Neural cell (in vitro differentiated cells): ENCODE measurements around the gene ERP27. TPM values are rescaled to one million over a fixed set of nuclear protein-coding genes. Genes with fewer than 3 reads are reported as not detected.

Source experiments
- H2AFZ ChIP-seq: fragments of 200-600, 300-800 bp; sonication (generic), shearing (Covaris generic); 2 replicates; pipeline ENCODE4 v1.6.0; 2014; ENCODE audit warnings: low read depth, mild to moderate bottlenecking, antibody characterized with exemption, low read length, moderate library complexity
- H3F3A ChIP-seq: fragments of 200-600 bp; shearing (Covaris generic); 2 replicates; pipeline ENCODE4 v1.6.1; 2016; ENCODE audit warnings: mild to moderate bottlenecking, moderate library complexity, mixed read lengths, antibody characterized with exemption, low read length; ENCODE audit not compliant: insufficient read depth, poor library complexity, severe bottlenecking
- H3K27ac ChIP-seq: fragments of 200-600, 300-800 bp; sonication (generic), shearing (Covaris generic); 2 replicates; pipeline ENCODE4 v1.5.1; 2014; ENCODE audit warnings: mild to moderate bottlenecking, low read length, moderate library complexity
- H3K27me3 ChIP-seq: fragments of 300-800, 200-600 bp; sonication (generic), shearing (Covaris generic); 2 replicates; pipeline ENCODE4 v1.6.0; 2014; ENCODE audit warnings: mild to moderate bottlenecking, low read depth, low read length, moderate library complexity; ENCODE audit not compliant: insufficient read depth
- H3K36me3 ChIP-seq: fragments of 300-800, 200-600 bp; sonication (generic), shearing (Covaris generic); 2 replicates; pipeline ENCODE4 v1.5.1; 2014; ENCODE audit warnings: mild to moderate bottlenecking, antibody characterized with exemption, low read length, moderate library complexity; ENCODE audit not compliant: insufficient read depth
- H3K4me2 ChIP-seq: fragments of 300-800, 200-600 bp; sonication (generic), shearing (Covaris generic); 2 replicates; pipeline ENCODE4 v1.6.0; 2014; ENCODE audit warnings: mild to moderate bottlenecking, low read length
- H3K4me3 ChIP-seq: fragments of 300-800, 200-600 bp; sonication (generic), shearing (Covaris generic); 2 replicates; pipeline ENCODE4 v1.5.1; 2014; ENCODE audit warnings: mild to moderate bottlenecking, low read length, moderate library complexity
- H3K79me2 ChIP-seq: fragments of 200-600 bp; shearing (Covaris generic); replicated peaks from 2 replicates; pipeline ENCODE4 v1.6.0; 2014; ENCODE audit warnings: mild to moderate bottlenecking, low read length, moderate library complexity; ENCODE audit not compliant: insufficient read depth
- H3K9ac ChIP-seq: fragments of 300-800, 200-600 bp; sonication (generic), shearing (Covaris generic); 2 replicates; pipeline ENCODE4 v1.6.1; 2016; ENCODE audit warnings: mild to moderate bottlenecking, low read length, mixed read lengths
- H3K9me2 ChIP-seq: fragments of 200-600 bp; shearing (Covaris generic); 2 replicates; pipeline ENCODE4 v1.6.1; 2016; ENCODE audit warnings: mild to moderate bottlenecking, low read length, mixed read lengths; ENCODE audit not compliant: insufficient read depth
- H3K9me3 ChIP-seq: fragments of 200-600, 300-800 bp; sonication (generic), shearing (Covaris generic); 2 replicates; pipeline ENCODE4 v1.6.1; 2016; ENCODE audit warnings: mild to moderate bottlenecking, mixed run types, low read length, moderate library complexity, mixed read lengths
- H4K20me1 ChIP-seq: fragments of 200-600 bp; shearing (Covaris generic); 2 replicates; pipeline ENCODE4 v1.6.1; 2016; ENCODE audit warnings: mild to moderate bottlenecking, mixed run types; ENCODE audit not compliant: insufficient read depth
- EP300 ChIP-seq: fragments of 450-650 bp; conservative IDR thresholded peaks from 2 replicates; pipeline ENCODE4 v1.6.1; 2014; ENCODE audit warnings: antibody characterized with exemption, mild to moderate bottlenecking, moderate library complexity; ENCODE audit not compliant: poor library complexity, severe bottlenecking
- EZH2 ChIP-seq: fragments of 200-600, 300-800 bp; shearing (Covaris generic), sonication (generic); IDR thresholded peaks from 2 replicates; pipeline ENCODE4 v1.6.1; 2014; ENCODE audit warnings: antibody characterized with exemption, low read length, borderline replicate concordance, mild to moderate bottlenecking; ENCODE audit not compliant: insufficient read depth, poor library complexity, severe bottlenecking
- MXI1 ChIP-seq: fragments of 450-650 bp; conservative IDR thresholded peaks from 2 replicates; pipeline ENCODE4 v1.6.1; 2014; ENCODE audit warnings: antibody characterized with exemption, mild to moderate bottlenecking; ENCODE audit not compliant: poor library complexity, severe bottlenecking
- POLR2AphosphoS5 ChIP-seq: IDR thresholded peaks from 2 replicates; pipeline ENCODE4 v1.6.1; 2012
- RAD21 ChIP-seq: fragments of 450-650 bp; conservative IDR thresholded peaks from 2 replicates; pipeline ENCODE4 v1.6.1; 2014; ENCODE audit warnings: antibody characterized with exemption, mild to moderate bottlenecking, moderate library complexity
- SMC3 ChIP-seq: fragments of 450-650 bp; conservative IDR thresholded peaks from 2 replicates; pipeline ENCODE4 v1.6.1; 2014; ENCODE audit warnings: antibody characterized with exemption, mild to moderate bottlenecking, moderate library complexity; ENCODE audit not compliant: poor library complexity
- TAF1 ChIP-seq: IDR thresholded peaks from 2 replicates; pipeline ENCODE4 v1.6.1; 2012; ENCODE audit warnings: low read depth
- polyA plus RNA-seq: library from polyadenylated mRNA; depleted of rRNA; stranded (reverse); fragments of >200 nt; gene quantifications from 2 replicates; pipeline ENCODE4 v1.2.3, GENCODE V29; 2014
- TF ChIP-seq, protein P1 (sequence below): IDR thresholded peaks from 2 replicates; pipeline ENCODE4 v1.6.1; 2012; ENCODE audit warnings: borderline replicate concordance
- TF ChIP-seq, protein P2 (sequence below): fragments of 450-650 bp; IDR thresholded peaks from 2 replicates; pipeline ENCODE4 v1.5.1; 2014; ENCODE audit warnings: antibody characterized with exemption, mild to moderate bottlenecking, moderate library complexity; ENCODE audit not compliant: poor library complexity, severe bottlenecking

Gene ERP27
- polyA plus RNA-seq, 1 donor from 2014 or later = not detected

DNA sequence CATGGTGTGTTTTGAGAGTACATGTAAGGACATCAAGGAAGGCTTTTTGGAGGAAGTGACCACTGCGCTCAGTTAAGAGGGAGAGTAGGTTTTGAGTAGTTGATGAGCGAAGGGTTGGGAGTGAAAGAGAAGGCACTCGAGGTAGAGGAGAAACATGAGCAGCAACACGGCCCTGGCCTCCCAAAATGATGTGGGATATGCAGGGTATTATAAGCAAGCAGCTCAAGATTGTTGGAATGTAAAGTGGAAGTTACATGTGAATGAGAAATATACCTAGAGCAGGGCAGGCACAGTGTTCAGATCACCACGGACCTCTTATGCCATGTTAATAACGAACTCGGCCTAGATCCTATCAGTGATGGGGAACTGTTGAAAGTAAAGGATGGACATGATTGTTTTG lies 25.2 kb upstream of the ERP27 start:
- Histone ChIP-seq H2AFZ (no peak overlapping the region), H3K9ac (no peak overlapping the region), H3K4me3 (no peak overlapping the region), H3K9me2 (no peaks in the 10 kb centered on the region), H3K79me2 (no peaks in the 10 kb centered on the region), H3K9me3 (no peaks in the 10 kb centered on the region), H3K36me3 (no peaks in the 10 kb centered on the region), H3K27ac (no peak overlapping the region), H3F3A (no peaks in the 10 kb centered on the region), H3K27me3 (no peaks in the 10 kb centered on the region), H3K4me2 (no peak overlapping the region), H4K20me1 (no peaks in the 10 kb centered on the region)
- no peak for TF ChIP-seq TAF1
- no peak for TF ChIP-seq EP300
- no peak for TF ChIP-seq EZH2
- TF ChIP-seq, protein P1, sequence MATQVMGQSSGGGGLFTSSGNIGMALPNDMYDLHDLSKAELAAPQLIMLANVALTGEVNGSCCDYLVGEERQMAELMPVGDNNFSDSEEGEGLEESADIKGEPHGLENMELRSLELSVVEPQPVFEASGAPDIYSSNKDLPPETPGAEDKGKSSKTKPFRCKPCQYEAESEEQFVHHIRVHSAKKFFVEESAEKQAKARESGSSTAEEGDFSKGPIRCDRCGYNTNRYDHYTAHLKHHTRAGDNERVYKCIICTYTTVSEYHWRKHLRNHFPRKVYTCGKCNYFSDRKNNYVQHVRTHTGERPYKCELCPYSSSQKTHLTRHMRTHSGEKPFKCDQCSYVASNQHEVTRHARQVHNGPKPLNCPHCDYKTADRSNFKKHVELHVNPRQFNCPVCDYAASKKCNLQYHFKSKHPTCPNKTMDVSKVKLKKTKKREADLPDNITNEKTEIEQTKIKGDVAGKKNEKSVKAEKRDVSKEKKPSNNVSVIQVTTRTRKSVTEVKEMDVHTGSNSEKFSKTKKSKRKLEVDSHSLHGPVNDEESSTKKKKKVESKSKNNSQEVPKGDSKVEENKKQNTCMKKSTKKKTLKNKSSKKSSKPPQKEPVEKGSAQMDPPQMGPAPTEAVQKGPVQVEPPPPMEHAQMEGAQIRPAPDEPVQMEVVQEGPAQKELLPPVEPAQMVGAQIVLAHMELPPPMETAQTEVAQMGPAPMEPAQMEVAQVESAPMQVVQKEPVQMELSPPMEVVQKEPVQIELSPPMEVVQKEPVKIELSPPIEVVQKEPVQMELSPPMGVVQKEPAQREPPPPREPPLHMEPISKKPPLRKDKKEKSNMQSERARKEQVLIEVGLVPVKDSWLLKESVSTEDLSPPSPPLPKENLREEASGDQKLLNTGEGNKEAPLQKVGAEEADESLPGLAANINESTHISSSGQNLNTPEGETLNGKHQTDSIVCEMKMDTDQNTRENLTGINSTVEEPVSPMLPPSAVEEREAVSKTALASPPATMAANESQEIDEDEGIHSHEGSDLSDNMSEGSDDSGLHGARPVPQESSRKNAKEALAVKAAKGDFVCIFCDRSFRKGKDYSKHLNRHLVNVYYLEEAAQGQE = no peak
- no peak for TF ChIP-seq MXI1
- TF ChIP-seq POLR2AphosphoS5 = no peak

DNA sequence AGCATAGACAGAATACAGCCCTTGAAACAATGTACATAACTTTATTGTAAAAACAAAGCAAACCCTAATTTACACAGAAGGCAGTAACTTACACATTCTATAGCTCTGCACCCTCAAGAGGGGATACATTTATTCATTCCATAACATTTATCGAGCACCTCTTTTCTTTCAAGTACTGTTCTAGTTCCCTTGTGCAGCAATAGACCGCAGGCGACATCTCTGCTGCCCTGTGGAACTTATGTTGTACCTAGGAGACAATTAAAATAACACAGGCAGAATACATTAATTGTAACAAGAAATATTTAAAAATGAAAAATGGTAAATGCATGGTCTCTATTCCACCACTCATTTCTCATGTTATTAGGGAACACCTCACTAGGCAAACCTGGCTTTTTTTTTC lies 24.5 kb upstream of the ERP27 start:
- Histone ChIP-seq H3K9ac (no peak overlapping the region), H3K36me3 (no peaks in the 10 kb centered on the region), H3K4me2 (no peak overlapping the region), H3K79me2 (no peaks in the 10 kb centered on the region), H3K27ac (no peak overlapping the region), H4K20me1 (no peaks in the 10 kb centered on the region), H3K9me3 (no peaks in the 10 kb centered on the region), H3K27me3 (no peaks in the 10 kb centered on the region), H3K9me2 (no peaks in the 10 kb centered on the region), H3K4me3 (no peak overlapping the region), H3F3A (no peaks in the 10 kb centered on the region), H2AFZ (no peak overlapping the region)
- TF ChIP-seq EZH2 (no peak), RAD21 (no peak)

DNA sequence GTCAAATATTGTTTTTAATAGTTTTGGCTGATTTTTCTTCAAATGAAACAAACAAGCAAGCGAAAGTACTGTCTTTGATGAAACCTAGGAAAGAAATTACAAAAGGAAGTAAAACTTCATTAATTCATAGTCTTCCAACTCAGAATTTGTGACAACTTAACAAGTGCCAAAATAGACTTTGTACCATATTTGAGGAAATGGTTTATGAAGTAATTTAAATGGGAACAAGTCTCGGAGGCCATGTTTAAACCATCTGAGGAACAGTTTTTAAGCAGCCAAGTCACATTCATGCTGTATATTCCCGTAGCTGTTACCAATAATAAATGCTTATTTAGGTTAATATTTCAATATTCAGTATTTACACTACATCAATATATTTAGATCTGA lies 23.8 kb upstream of the ERP27 start:
- Histone ChIP-seq H3K4me2 (no peak overlapping the region), H3K4me3 (no peak overlapping the region), H3K36me3 (no peaks in the 10 kb centered on the region), H3K9me2 (no peaks in the 10 kb centered on the region), H3K79me2 (no peaks in the 10 kb centered on the region), H3K9me3 (no peaks in the 10 kb centered on the region), H2AFZ (no peak overlapping the region), H3K27me3 (no peaks in the 10 kb centered on the region), H3K9ac (no peak overlapping the region), H3F3A (no peaks in the 10 kb centered on the region), H3K27ac (no peak overlapping the region), H4K20me1 (no peaks in the 10 kb centered on the region)
- TF ChIP-seq RAD21 = no peak
- no peak for TF ChIP-seq POLR2AphosphoS5
- no peak for TF ChIP-seq TAF1
- TF ChIP-seq, protein P2, sequence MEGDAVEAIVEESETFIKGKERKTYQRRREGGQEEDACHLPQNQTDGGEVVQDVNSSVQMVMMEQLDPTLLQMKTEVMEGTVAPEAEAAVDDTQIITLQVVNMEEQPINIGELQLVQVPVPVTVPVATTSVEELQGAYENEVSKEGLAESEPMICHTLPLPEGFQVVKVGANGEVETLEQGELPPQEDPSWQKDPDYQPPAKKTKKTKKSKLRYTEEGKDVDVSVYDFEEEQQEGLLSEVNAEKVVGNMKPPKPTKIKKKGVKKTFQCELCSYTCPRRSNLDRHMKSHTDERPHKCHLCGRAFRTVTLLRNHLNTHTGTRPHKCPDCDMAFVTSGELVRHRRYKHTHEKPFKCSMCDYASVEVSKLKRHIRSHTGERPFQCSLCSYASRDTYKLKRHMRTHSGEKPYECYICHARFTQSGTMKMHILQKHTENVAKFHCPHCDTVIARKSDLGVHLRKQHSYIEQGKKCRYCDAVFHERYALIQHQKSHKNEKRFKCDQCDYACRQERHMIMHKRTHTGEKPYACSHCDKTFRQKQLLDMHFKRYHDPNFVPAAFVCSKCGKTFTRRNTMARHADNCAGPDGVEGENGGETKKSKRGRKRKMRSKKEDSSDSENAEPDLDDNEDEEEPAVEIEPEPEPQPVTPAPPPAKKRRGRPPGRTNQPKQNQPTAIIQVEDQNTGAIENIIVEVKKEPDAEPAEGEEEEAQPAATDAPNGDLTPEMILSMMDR = no peak
- TF ChIP-seq MXI1 = no peak
- no peak for TF ChIP-seq EZH2
- TF ChIP-seq, protein P1 = no peak
- no peak for TF ChIP-seq EP300
- TF ChIP-seq SMC3 = no peak
